Esophagus (tissue), 2 donors: ENCODE results near the gene ANKS1B. TPM values are rescaled to one million over a fixed set of nuclear protein-coding genes. Genes with fewer than 3 reads are reported as not detected.

Source experiments
- H3K27ac ChIP-seq, 2 donors: one replicate each; pipeline ENCODE4 v1.5.1; 2013; ENCODE audit warnings: low read depth in 2 of 2, mild to moderate bottlenecking in 2 of 2, inconsistent platforms in 1 of 2, low read length in 1 of 2, moderate library complexity in 1 of 2
- H3K27me3 ChIP-seq, 2 donors: one replicate each; pipeline ENCODE4 v1.6.1; 2013; ENCODE audit warnings: low read length in 2 of 2, control low read depth in 1 of 2, mild to moderate bottlenecking in 1 of 2; ENCODE audit not compliant: insufficient read depth in 2 of 2, control insufficient read depth in 1 of 2
- H3K36me3 ChIP-seq, 2 donors: one replicate each; pipeline ENCODE4 v1.6.1; 2013; ENCODE audit warnings: low read length in 1 of 2; ENCODE audit not compliant: control insufficient read depth in 2 of 2, insufficient read depth in 2 of 2
- H3K4me1 ChIP-seq, 2 donors: one replicate each; pipeline ENCODE4 v1.6.1; 2013; ENCODE audit warnings: low read length in 1 of 2; ENCODE audit not compliant: control insufficient read depth in 2 of 2, insufficient read depth in 2 of 2
- H3K4me3 ChIP-seq, 2 donors: one replicate each; pipeline ENCODE4 v1.5.1; 2013; ENCODE audit warnings: low read length in 2 of 2, mild to moderate bottlenecking in 2 of 2, low read depth in 1 of 2, moderate library complexity in 1 of 2
- H3K9me3 ChIP-seq, 2 donors: one replicate each; pipeline ENCODE4 v1.6.1; 2013; ENCODE audit warnings: mild to moderate bottlenecking in 2 of 2, low read depth in 1 of 2, low read length in 1 of 2, moderate library complexity in 1 of 2; ENCODE audit not compliant: control insufficient read depth in 2 of 2, insufficient read depth in 1 of 2
- WGBS, 2 donors: extraction: QIAGEN DNeasy Blood & Tissue Kit; methylation state at CpG; one replicate each; pipeline ENCODE4 v1.1.7; 2013; 5-methylcytosine and 5-hydroxymethylcytosine counted together
- polyA plus RNA-seq, 2 donors: library from polyadenylated mRNA; stranded (reverse); fragments of 200-250 nt; gene quantifications; one replicate each; pipeline ENCODE4 v1.2.3, GENCODE V29; 2013
- donor health status: healthy with polysubstance abuse.
- donor health status: Bipolar disorder and iron deficiency.

The ANKS1B gene
- polyA plus RNA-seq, 2 donors = 0.85 to 1.0 TPM

GRCh38 chr12:99783421-99783820 is 201.3 kb downstream of the ANKS1B start:
- Histone ChIP-seq H3K27ac (no peak overlapping the region), H3K36me3 (no peaks in the 10 kb centered on the region), H3K4me1 (no peaks in the 10 kb centered on the region), H3K4me3 (no peak overlapping the region), H3K27me3 (no peaks in the 10 kb centered on the region), H3K9me3 (no peaks in the 10 kb centered on the region)
- 79 to 86% methylated on average over 3 of the region's 3 CpGs for WGBS, 2 donors

- Histone ChIP-seq H3K36me3 (no peaks in the 10 kb centered on the region), H3K4me1 (no peaks in the 10 kb centered on the region), H3K4me3 (no peak overlapping the region), H3K27me3 (no peaks in the 10 kb centered on the region), H3K27ac (no peak overlapping the region), H3K9me3 (no peaks in the 10 kb centered on the region)
- 64 to 66% methylated on average over 3 of the region's 3 CpGs for WGBS, 2 donors
These were observed 212.5 kb downstream of the ANKS1B start for GRCh38 chr12:99772274-99772673.

DNA sequence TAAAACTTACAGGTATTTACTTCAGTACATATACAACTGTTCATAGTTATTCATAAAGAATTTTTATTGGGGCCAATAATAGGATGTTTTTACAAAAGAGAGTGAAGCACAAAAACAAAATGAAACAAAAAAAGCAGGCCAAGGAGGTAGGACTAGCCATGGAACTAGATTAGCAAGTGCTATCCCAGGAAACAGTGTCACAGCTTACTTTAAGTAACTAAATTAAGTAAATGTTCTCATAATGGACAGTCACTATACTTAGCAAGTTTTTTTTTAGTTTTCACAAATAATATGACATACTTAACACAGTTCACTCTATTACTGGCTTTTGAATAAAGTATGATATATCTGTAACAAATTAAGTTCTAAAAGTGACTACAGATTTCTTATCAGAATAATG is 213.1 kb downstream of the ANKS1B start:
- Histone ChIP-seq H3K9me3 (no peaks in the 10 kb centered on the region), H3K27ac (no peak overlapping the region), H3K36me3 (no peaks in the 10 kb centered on the region), H3K27me3 (no peaks in the 10 kb centered on the region), H3K4me1 (no peaks in the 10 kb centered on the region), H3K4me3 (no peak overlapping the region)

DNA sequence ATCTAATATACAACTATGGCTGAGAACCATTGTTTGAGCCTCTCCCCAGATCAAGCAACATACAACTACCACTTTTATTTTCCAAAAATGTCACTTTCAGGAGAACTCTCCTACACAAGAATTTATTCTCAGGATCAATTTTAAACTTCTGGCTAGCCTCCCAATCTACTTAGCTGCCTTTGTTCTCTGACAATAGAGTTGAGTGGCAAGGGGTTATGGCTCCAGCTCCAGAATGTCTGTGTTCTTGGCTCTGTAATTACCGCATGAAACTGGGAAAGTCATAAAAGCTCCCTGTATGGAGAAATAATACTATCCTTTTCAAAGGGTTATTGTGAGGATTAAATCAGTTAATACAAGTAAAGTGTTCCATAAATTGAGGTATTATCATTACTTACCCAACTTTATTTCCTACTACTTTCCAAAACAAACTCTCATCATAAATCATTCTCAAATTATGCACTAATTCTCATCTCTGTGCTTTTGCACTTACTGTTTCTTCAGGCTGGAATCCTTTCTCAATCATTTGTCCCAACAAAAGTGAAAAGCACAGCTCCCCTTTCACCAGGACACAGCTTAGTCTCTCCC is 215.2 kb downstream of the ANKS1B start:
- Histone ChIP-seq H3K27ac (no peak overlapping the region), H3K36me3 (no peaks in the 10 kb centered on the region), H3K4me3 (no peak overlapping the region), H3K9me3 (no peaks in the 10 kb centered on the region), H3K27me3 (no peaks in the 10 kb centered on the region), H3K4me1 (no peaks in the 10 kb centered on the region)
- 48 to 52% methylated on average over 1 of the region's 1 CpG for WGBS, 2 donors

- no peaks in the 10 kb centered on the region for H3K4me1 ChIP-seq
- no peak overlapping the region for H3K27ac ChIP-seq
- H3K9me3 ChIP-seq = no peaks in the 10 kb centered on the region
- H3K27me3 ChIP-seq = no peaks in the 10 kb centered on the region
- H3K4me3 ChIP-seq = no peak overlapping the region
- 91% methylated on average over 7 of the region's 7 CpGs for WGBS, 2 donors
- H3K36me3 ChIP-seq = no peaks in the 10 kb centered on the region
These were observed 216.0 kb downstream of the ANKS1B start for GRCh38 chr12:99768758-99769157.

DNA sequence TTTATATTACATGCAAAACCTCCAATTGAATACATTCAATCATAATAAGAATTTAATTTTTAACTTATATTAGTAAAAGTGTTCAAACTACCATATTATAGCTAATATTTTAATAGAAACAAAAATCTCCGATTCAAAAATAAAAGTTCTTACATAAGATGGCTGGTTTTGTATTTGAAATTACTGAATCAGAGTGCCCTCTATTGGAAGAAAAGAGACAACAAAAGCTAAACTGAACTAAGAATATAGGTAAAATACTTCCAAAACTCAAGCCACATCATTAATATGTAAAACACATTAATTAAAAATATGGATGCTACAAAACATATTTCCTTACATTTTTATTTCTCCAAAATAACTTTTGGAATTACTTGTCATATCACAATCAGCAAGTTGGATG is 216.9 kb downstream of the ANKS1B start:
- 10 to 13% methylated on average over 1 of the region's 1 CpG for WGBS, 2 donors

DNA sequence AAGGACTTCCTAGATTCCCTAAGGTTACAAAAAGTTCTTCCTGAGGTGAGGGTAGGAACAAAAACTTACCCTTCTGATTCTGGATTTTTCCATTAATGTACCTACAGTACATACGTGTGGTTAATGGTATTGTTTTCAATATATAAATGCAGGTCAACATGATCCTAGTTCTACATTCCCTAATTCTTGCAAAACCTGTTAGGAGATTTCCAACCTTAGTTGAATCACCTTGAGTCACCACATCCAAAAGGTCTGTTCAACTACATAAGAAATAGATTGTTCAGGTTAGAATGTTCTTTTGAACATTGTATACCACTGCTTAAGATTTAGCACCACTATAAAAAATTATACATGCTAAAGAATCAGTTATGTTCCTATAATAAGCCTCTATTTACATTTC is 218.3 kb downstream of the ANKS1B start:
- WGBS, 2 donors = 54 to 69% methylated on average over 1 of the region's 1 CpG
- Histone ChIP-seq H3K4me1 (no peaks in the 10 kb centered on the region), H3K27ac (no peak overlapping the region), H3K9me3 (no peaks in the 10 kb centered on the region), H3K27me3 (no peaks in the 10 kb centered on the region), H3K36me3 (no peaks in the 10 kb centered on the region), H3K4me3 (no peak overlapping the region)

More for the DNA sequence above, 216.9 kb downstream of the ANKS1B start:
- Histone ChIP-seq H3K4me3 (no peak overlapping the region), H3K36me3 (no peaks in the 10 kb centered on the region), H3K27me3 (no peaks in the 10 kb centered on the region), H3K9me3 (no peaks in the 10 kb centered on the region), H3K4me1 (no peaks in the 10 kb centered on the region), H3K27ac (no peak overlapping the region)

- no peaks in the 10 kb centered on the region for H3K27me3 ChIP-seq
- no peak overlapping the region for H3K27ac ChIP-seq
- no peaks in the 10 kb centered on the region for H3K4me1 ChIP-seq
- WGBS, 2 donors = 70 to 76% methylated on average over 3 of the region's 3 CpGs
- H3K4me3 ChIP-seq = no peak overlapping the region
- no peaks in the 10 kb centered on the region for H3K9me3 ChIP-seq
- no peaks in the 10 kb centered on the region for H3K36me3 ChIP-seq
These were observed 219.1 kb downstream of the ANKS1B start for GRCh38 chr12:99765469-99766114.

- Histone ChIP-seq H3K9me3 (no peaks in the 10 kb centered on the region), H3K27me3 (no peaks in the 10 kb centered on the region), H3K36me3 (no peaks in the 10 kb centered on the region), H3K4me1 (no peaks in the 10 kb centered on the region), H3K27ac (no peak overlapping the region), H3K4me3 (no peak overlapping the region)
- 50 to 73% methylated on average over 2 of the region's 2 CpGs for WGBS, 2 donors
These were observed 225.3 kb downstream of the ANKS1B start for GRCh38 chr12:99759444-99759843.

DNA sequence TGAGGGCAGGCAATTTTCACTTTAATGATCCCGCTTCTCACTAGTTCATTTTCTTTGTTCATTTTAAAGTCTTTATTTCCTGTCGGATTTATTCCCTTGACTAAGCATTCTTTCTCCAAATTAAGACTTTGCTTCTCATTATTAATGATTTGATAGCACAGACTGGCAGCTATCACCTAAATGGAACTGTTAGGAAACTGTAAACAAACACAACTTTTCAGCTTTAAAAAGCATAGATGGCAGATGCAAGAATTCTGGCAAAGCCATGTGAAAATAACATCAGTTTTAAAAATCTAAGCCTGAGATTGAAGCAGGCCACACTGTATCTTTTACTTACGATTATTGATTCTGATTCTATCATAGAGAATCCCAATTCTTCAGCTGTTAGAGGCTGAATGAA is 225.7 kb downstream of the ANKS1B start:
- Histone ChIP-seq H3K9me3 (no peaks in the 10 kb centered on the region), H3K4me1 (no peaks in the 10 kb centered on the region), H3K4me3 (no peak overlapping the region), H3K36me3 (no peaks in the 10 kb centered on the region), H3K27me3 (no peaks in the 10 kb centered on the region), H3K27ac (no peak overlapping the region)
- WGBS, 2 donors = 83 to 91% methylated on average over 3 of the region's 3 CpGs
